ENCODE data around the gene UBL7. TPM values are rescaled to one million over a fixed set of nuclear protein-coding genes. Genes with fewer than 3 reads are reported as not detected.

Gene UBL7
- total and polyA plus RNA-seq, 10 of the 15 experiments (the other 5 are each of a cell fraction or from before 2014, with no cell fraction given) = 25.9 to 145 (median 90.1) TPM

DNA sequence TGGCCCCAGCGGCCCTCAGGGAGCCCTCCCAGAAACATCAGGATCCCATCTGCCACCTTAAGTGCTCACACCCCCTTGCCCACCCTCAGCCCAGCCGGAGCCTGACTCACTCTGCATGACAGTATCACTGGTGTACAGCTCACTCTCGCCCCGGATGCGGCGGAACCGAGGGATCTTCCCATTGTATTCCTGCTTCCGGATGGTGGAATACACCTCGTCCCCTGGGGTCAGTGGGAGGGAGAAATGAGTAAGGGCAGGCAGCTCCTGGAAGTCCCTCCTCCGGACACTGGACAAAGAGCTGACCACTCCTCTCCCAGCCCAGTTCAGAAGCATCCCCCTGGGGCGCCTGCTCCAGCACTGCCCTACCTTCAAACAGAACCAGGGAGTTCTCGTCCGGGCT is 43.7 kb downstream of the UBL7 start (continued):
- TF ChIP-seq, protein P1, sequence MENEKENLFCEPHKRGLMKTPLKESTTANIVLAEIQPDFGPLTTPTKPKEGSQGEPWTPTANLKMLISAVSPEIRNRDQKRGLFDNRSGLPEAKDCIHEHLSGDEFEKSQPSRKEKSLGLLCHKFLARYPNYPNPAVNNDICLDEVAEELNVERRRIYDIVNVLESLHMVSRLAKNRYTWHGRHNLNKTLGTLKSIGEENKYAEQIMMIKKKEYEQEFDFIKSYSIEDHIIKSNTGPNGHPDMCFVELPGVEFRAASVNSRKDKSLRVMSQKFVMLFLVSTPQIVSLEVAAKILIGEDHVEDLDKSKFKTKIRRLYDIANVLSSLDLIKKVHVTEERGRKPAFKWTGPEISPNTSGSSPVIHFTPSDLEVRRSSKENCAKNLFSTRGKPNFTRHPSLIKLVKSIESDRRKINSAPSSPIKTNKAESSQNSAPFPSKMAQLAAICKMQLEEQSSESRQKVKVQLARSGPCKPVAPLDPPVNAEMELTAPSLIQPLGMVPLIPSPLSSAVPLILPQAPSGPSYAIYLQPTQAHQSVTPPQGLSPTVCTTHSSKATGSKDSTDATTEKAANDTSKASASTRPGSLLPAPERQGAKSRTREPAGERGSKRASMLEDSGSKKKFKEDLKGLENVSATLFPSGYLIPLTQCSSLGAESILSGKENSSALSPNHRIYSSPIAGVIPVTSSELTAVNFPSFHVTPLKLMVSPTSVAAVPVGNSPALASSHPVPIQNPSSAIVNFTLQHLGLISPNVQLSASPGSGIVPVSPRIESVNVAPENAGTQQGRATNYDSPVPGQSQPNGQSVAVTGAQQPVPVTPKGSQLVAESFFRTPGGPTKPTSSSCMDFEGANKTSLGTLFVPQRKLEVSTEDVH (IDR thresholded peaks at IDR 0.05; ENCODE audit: low read depth, partially characterized antibody) = no peak
- TF ChIP-seq, protein P2, sequence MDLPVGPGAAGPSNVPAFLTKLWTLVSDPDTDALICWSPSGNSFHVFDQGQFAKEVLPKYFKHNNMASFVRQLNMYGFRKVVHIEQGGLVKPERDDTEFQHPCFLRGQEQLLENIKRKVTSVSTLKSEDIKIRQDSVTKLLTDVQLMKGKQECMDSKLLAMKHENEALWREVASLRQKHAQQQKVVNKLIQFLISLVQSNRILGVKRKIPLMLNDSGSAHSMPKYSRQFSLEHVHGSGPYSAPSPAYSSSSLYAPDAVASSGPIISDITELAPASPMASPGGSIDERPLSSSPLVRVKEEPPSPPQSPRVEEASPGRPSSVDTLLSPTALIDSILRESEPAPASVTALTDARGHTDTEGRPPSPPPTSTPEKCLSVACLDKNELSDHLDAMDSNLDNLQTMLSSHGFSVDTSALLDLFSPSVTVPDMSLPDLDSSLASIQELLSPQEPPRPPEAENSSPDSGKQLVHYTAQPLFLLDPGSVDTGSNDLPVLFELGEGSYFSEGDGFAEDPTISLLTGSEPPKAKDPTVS (IDR thresholded peaks at IDR 0.05; ENCODE audit: low read depth, low read length) = no peak
- TF ChIP-seq CHD2 (IDR thresholded peaks at IDR 0.05; ENCODE audit: borderline replicate concordance, low read depth, low read length) = no peak
- TF ChIP-seq SMARCA5 (IDR thresholded peaks at IDR 0.05) = no peak
- TF ChIP-seq LARP7 (IDR thresholded peaks at IDR 0.05) = no peak
- TF ChIP-seq JUNB (IDR thresholded peaks at IDR 0.05) = no peak
- no peak for TF ChIP-seq SPI1 (IDR thresholded peaks at IDR 0.05; ENCODE audit: borderline replicate concordance, insufficient read depth, low read depth, low read length)
- no peak for TF ChIP-seq ZNF384 (IDR thresholded peaks at IDR 0.05; ENCODE audit: borderline replicate concordance, low read depth, low read length)
- TF ChIP-seq ZBED1 (IDR thresholded peaks at IDR 0.05; ENCODE audit: borderline replicate concordance) = no peak
- TF ChIP-seq, protein P3, sequence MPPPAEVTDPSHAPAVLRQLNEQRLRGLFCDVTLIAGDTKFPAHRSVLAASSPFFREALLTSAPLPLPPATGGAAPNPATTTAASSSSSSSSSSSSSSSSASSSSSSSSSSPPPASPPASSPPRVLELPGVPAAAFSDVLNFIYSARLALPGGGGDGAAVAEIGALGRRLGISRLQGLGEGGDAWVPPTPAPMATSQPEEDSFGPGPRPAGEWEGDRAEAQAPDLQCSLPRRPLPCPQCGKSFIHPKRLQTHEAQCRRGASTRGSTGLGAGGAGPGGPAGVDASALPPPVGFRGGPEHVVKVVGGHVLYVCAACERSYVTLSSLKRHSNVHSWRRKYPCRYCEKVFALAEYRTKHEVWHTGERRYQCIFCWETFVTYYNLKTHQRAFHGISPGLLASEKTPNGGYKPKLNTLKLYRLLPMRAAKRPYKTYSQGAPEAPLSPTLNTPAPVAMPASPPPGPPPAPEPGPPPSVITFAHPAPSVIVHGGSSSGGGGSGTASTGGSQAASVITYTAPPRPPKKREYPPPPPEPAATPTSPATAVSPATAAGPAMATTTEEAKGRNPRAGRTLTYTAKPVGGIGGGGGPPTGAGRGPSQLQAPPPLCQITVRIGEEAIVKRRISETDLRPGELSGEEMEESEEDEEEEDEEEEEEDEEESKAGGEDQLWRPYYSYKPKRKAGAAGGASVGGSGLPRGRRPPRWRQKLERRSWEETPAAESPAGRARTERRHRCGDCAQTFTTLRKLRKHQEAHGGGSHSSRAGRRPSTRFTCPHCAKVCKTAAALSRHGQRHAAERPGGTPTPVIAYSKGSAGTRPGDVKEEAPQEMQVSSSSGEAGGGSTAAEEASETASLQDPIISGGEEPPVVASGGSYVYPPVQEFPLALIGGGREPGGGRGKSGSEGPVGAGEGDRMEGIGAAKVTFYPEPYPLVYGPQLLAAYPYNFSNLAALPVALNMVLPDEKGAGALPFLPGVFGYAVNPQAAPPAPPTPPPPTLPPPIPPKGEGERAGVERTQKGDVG (CRISPR knock-in tag; IDR thresholded peaks at IDR 0.05) = no peak

Data from GM12878 (cell line).